C4-2B (cell line): Measurements from ENCODE around the gene GBP4.

Source experiments
- CTCF ChIP-seq: fragments of 450-650 bp; conservative IDR thresholded peaks from 2 replicates; pipeline ENCODE4 v1.5.1; 2017; ENCODE audit warnings: mild to moderate bottlenecking
- ZFX ChIP-seq: fragments of 450-650 bp; IDR thresholded peaks from 2 replicates; pipeline ENCODE4 v1.6.1; 2017

DNA sequence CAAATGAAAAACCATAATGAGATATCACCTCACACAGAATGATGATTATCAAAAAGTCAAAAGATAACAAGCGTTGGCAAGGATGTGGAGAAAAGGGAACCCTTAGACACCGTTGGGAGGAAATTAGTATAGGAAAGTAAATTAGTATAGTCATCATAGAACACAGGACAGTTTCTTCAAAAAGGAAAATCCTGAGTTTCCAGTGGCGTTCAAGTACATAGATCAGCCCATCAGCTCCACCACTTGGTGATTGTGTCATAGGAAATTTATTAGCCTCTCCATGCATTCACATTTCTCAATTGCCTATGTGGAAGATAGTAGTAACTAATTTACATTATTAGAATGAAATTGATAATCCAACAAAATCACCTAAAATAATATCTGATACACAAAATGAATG lies 52.0 kb downstream of the GBP4 start:
- TF ChIP-seq CTCF (no peak), ZFX (no peak)
